Lower lobe of right lung (tissue), 2 donors: ENCODE results near the gene ST8SIA5. TPM values are rescaled to one million over a fixed set of nuclear protein-coding genes. Genes with fewer than 3 reads are reported as not detected.

Experiments
- ATAC-seq, 2 donors: fragments of 200-7000 bp; cut with Tn5 transposase; one replicate each; pipeline ENCODE4 v1.9.1; 2020 to 2022; ENCODE audit warnings: mild to moderate bottlenecking in 2 of 2, moderate library complexity in 2 of 2
- DNase-seq: peaks from one replicate; pipeline ENCODE4 v3.0.0-alpha.2; 2020
- H3K27ac ChIP-seq: fragments of 200-600 bp; one replicate; pipeline ENCODE4 v1.8.0; 2022
- H3K27me3 ChIP-seq: fragments of 200-600 bp; one replicate; pipeline ENCODE4 v1.8.0; 2022; ENCODE audit warnings: low read depth
- H3K36me3 ChIP-seq: fragments of 200-600 bp; one replicate; pipeline ENCODE4 v1.8.0; 2022; ENCODE audit warnings: mild to moderate bottlenecking
- H3K4me1 ChIP-seq: fragments of 200-600 bp; one replicate; pipeline ENCODE4 v1.8.0; 2022
- H3K4me3 ChIP-seq: fragments of 200-600 bp; one replicate; pipeline ENCODE4 v1.8.0; 2022; ENCODE audit warnings: mild to moderate bottlenecking
- H3K9me3 ChIP-seq: fragments of 200-600 bp; one replicate; pipeline ENCODE4 v1.8.0; 2022
- intact Hi-C: fragments of 100-400 bp; cut with DNase I; formaldehyde crosslinking; loops from one replicate; pipeline ENCODE4 v1.11.0; 2022
- total RNA-seq: library from RNA; stranded (reverse); fragmentation: NEBNext Ultra II Directional; extraction: Animal tissue kit (Norgen Biotek cat#: 25700); gene quantifications from one replicate; pipeline ENCODE4 v1.2.1, GENCODE V29; 2021
- TF ChIP-seq, protein P1 (sequence below): fragments of 200-600 bp; IDR thresholded peaks from one replicate; pipeline ENCODE4 v1.8.0; 2022; ENCODE audit warnings: antibody characterized with exemption, mild to moderate bottlenecking
- donor health status: DM: no; HTN: yes; CAD: no; lungs with severe emphysema.

Gene ST8SIA5
- total RNA-seq, 1 donor from 2014 or later = not detected

DNA sequence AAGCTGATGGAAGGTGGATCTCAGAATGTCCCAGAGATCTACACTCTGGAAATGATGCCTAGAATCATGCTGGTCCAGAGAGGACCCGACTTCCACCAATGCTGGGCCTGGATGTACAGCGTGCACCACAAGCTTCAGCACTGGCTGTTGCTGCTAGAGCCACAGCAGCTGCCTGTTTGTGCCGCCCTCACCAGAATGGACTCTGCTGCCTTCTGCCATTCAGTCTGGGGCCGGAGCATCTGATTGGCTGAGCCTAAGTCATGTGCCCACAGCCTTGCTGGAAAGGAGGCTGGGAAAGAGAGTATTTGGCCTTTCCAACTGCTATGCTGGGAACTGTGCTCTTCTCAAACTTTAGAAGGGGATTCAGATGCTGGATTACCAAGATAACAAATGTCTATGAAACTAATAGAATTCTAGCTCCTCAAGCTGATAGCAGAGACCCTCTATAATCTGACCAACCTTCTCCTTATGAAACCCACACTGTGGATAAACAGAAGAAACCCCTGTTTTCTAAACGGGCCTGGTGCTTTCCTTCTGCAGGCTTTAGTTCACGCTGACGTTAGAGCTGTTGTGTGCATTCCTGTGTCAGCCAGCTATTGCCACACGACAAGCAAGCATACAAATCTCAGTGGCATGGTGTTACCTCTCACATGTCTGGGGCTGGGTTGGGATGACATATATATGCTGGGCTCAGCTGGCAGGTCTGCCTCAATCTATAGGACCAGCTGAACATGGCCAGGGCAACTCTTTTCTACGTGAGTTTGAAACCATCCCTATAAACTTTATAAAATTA is 95.7 kb downstream of the ST8SIA5 start:
- Histone ChIP-seq H3K27me3 (no peaks in the 10 kb centered on the region), H3K36me3 (no peaks in the 10 kb centered on the region), H3K27ac (no peak overlapping the region), H3K9me3 (no peaks in the 10 kb centered on the region), H3K4me3 (no peak overlapping the region), H3K4me1 (no peaks in the 10 kb centered on the region)
- no peak for ATAC-seq
- DNase-seq = no peak
- TF ChIP-seq, protein P1, sequence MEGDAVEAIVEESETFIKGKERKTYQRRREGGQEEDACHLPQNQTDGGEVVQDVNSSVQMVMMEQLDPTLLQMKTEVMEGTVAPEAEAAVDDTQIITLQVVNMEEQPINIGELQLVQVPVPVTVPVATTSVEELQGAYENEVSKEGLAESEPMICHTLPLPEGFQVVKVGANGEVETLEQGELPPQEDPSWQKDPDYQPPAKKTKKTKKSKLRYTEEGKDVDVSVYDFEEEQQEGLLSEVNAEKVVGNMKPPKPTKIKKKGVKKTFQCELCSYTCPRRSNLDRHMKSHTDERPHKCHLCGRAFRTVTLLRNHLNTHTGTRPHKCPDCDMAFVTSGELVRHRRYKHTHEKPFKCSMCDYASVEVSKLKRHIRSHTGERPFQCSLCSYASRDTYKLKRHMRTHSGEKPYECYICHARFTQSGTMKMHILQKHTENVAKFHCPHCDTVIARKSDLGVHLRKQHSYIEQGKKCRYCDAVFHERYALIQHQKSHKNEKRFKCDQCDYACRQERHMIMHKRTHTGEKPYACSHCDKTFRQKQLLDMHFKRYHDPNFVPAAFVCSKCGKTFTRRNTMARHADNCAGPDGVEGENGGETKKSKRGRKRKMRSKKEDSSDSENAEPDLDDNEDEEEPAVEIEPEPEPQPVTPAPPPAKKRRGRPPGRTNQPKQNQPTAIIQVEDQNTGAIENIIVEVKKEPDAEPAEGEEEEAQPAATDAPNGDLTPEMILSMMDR = no peak
- intact Hi-C loops = no loop called here

DNA sequence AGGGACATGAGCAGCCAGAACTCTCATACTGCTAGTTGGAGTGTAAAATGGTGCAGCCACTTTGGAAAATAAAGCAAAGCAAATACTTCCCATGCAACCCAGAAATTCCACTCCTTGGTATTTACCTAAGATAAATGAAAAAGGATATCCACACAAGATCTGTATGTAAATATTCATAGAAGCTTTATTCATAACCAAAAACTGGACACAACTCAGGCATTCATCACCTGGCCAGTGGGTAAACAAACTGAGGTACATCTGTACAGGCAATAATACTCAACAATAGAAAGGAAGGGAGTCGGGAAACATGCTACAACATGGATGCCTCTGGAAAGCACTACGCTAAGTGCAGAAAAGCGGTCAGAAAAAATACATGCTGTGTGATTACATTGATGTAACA is 97.4 kb downstream of the ST8SIA5 start:
- Histone ChIP-seq H3K4me3 (no peak overlapping the region), H3K4me1 (no peaks in the 10 kb centered on the region), H3K9me3 (no peaks in the 10 kb centered on the region), H3K36me3 (no peaks in the 10 kb centered on the region), H3K27me3 (no peaks in the 10 kb centered on the region), H3K27ac (no peak overlapping the region)
- DNase-seq = no peak
- intact Hi-C loops = loop anchor here (10.0 kb wide), 1 partner anchor 375 kb away; no protein-coding TSS in a partner anchor
- TF ChIP-seq, protein P1 = no peak
- ATAC-seq = no peak

DNA sequence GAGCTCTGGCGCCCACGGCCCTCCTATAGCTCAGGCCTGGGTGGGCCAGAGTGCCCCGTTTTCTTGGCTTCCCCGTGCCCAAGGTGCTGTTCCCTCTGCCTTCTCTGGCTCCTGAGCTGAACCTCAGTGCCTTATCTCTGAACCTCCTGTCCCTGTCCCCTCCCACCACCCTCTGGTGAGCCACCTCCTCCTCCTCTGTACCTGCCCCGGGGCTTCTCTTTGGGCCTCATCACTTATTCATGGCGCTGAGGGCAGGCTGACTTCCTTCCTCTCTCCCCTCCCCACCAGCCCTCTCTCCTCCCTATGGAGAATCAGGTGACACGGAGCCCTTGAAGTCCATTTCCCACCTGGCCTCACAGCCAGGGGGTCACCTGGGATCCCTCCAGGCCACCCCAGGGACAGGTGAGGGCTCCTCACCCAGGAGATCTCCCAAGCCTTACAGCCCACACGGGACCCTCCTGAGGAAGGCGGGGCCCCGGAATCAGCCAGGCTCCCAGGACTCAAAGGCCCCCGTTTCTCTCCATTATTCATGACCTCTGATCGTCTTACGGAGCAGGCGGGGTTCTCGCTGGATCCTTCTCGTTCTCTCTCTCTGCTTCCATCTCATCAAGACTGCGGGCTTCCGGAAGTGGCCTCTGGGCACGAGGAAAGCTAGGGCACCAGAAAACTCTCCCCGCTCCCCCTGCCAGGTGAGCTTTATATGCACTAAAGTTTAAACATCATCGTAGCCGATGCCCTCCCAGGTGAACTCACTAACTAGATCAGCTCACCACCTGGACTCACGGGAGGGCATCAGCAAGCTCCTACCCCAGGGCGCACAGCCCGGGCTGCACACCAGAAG is 99.5 kb downstream of the ST8SIA5 start, which contains the start of gene LOXHD1:
Gene LOXHD1 (minus strand): TSS at position 106 of the 841 bp plus-strand sequence. CDS start 187 bp downstream, outside the sequence.
- no peak within 1 kb of the TSS for H3K4me3 ChIP-seq
- no peaks in the 10 kb centered on the region for H3K9me3 ChIP-seq
- H3K27me3 ChIP-seq = no peaks in the 10 kb centered on the region
- TF ChIP-seq, protein P1 = no peak
- no peak for ATAC-seq
- H3K36me3 ChIP-seq = no peaks in the 10 kb centered on the region
- no peak for DNase-seq
- H3K4me1 ChIP-seq = no peaks in the 10 kb centered on the region
- no peak within 1 kb of the TSS for H3K27ac ChIP-seq
- intact Hi-C loops = loop anchor here (10.0 kb wide), 1 partner anchor 373 kb away; no protein-coding TSS in a partner anchor

DNA sequence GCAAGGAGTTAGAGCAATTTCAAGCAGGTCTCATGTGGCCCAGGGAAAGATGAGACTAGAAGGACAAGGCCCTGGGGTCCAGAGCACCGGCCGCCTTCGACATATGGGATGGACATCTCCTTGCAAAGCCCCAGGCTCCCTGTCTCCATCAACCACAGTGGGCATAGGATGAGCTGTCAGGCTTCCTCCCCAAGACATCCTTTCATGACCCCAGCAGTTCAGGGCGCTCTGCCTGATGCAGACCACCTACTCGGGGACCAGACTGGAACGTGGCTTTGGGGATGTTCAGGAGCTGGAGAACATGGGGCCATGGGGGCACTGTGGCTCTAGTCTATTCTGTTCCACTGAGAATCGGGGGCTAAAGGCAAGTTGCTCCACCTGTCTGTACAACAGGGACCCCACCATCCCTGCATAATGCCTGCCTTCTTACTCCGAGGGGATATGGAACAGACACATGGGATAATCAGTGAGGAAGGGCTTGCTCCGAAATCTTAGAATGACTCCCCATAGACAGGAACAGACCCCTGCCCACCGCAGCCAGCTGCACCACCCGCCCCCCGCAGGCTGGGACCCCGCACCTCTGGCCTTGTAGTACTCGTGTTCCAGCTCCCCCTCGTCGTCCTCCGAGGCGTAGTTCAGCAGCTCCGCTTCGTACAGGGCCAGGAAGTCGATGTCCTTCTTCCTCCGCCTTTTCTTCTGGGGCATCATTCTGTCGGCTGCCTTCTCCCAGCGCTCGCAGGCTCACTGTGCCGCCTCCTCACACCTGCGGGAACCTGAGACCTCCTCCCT is 100.3 kb downstream of the ST8SIA5 start:
- Histone ChIP-seq H3K36me3 (no peaks in the 10 kb centered on the region), H3K9me3 (no peaks in the 10 kb centered on the region), H3K4me1 (no peaks in the 10 kb centered on the region), H3K4me3 (no peak overlapping the region), H3K27me3 (no peaks in the 10 kb centered on the region), H3K27ac (no peak overlapping the region)
- intact Hi-C loops = loop anchor here (10.0 kb wide), 1 partner anchor 372 kb away; no protein-coding TSS in a partner anchor
- TF ChIP-seq, protein P1 = no peak
- ATAC-seq = no peak
- no peak for DNase-seq

DNA sequence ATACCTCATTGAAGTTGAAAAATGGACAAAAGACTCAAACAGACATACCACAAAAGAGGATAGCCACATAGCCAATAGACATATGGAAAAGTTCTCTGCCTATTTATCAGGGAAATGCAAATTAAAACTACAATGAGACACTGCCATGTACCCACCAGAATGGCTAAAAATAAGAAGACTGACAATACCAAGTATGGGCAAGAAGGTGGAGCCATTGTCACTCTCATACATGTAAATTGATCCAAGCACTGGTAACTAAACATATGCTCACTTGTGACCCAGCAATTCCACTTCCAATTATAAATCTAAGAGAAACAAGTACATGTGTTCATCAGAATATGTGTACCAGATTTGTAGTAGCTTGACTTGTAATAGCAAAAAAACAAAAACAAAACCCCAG is 104.5 kb downstream of the ST8SIA5 start:
- intact Hi-C loops = loop anchor here (10.0 kb wide), 1 partner anchor 368 kb away; no protein-coding TSS in a partner anchor
- Histone ChIP-seq H3K27ac (no peak overlapping the region), H3K4me3 (no peak overlapping the region), H3K27me3 (no peaks in the 10 kb centered on the region), H3K36me3 (no peaks in the 10 kb centered on the region), H3K4me1 (no peaks in the 10 kb centered on the region), H3K9me3 (no peaks in the 10 kb centered on the region)
- TF ChIP-seq, protein P1 = no peak
- DNase-seq = no peak
- ATAC-seq = no peak
